Natural killer cell (primary cell): ENCODE data around the gene AGBL4. TPM values are rescaled to one million over a fixed set of nuclear protein-coding genes. Genes with fewer than 3 reads are reported as not detected.

Experiments
- ATAC-seq, 3 donors: fragments of 150-1000 bp in 2 of 3; fragments of 200-7000 bp in 1 of 3; cut with Tn5 transposase; 1 replicate in 1 of 3; 2 replicates in 2 of 3; pipeline ENCODE4 v1.10.0; 2021; ENCODE audit warnings: mild to moderate bottlenecking in 2 of 3, moderate library complexity in 2 of 3
- DNase-seq, 2 donors: peaks; one replicate each; pipeline versions ENCODE4 v3.0.0 to v3.0.0-alpha.2; 2013 to 2021; ENCODE audit warnings: mixed read lengths in 1 of 2
- H3K27ac ChIP-seq: one replicate; pipeline ENCODE4 v1.5.1; 2013; ENCODE audit warnings: mild to moderate bottlenecking, low read length
- H3K27me3 ChIP-seq: one replicate; pipeline ENCODE4 v1.6.1; 2013; ENCODE audit warnings: low read length; ENCODE audit not compliant: control insufficient read depth, insufficient read depth
- H3K36me3 ChIP-seq: one replicate; pipeline ENCODE4 v1.6.1; 2013; ENCODE audit warnings: low read length; ENCODE audit not compliant: control insufficient read depth, insufficient read depth
- H3K4me1 ChIP-seq: one replicate; pipeline ENCODE4 v1.6.1; 2013; ENCODE audit warnings: low read length; ENCODE audit not compliant: control insufficient read depth, insufficient read depth
- H3K4me3 ChIP-seq: one replicate; pipeline ENCODE4 v1.5.1; 2013; ENCODE audit warnings: low read length
- H3K9me3 ChIP-seq: one replicate; pipeline ENCODE4 v1.6.1; 2013; ENCODE audit warnings: low read length; ENCODE audit not compliant: control insufficient read depth, insufficient read depth
- H3K27ac Mint-ChIP-seq, 2 donors: one replicate each; pipeline ENCODE4 v1.8.0; 2022; ENCODE audit warnings: mild to moderate bottlenecking in 2 of 2, mixed read lengths in 2 of 2, moderate library complexity in 1 of 2
- H3K27me3 Mint-ChIP-seq, 2 donors: one replicate each; pipeline ENCODE4 v1.8.0; 2022; ENCODE audit warnings: low read depth in 2 of 2, mixed read lengths in 2 of 2
- H3K36me3 Mint-ChIP-seq: one replicate; pipeline ENCODE4 v1.8.0; 2022; ENCODE audit warnings: mixed read lengths
- H3K4me1 Mint-ChIP-seq, 2 donors: one replicate each; pipeline ENCODE4 v1.8.0; 2022; ENCODE audit warnings: mixed read lengths in 2 of 2
- H3K4me3 Mint-ChIP-seq: one replicate; pipeline ENCODE4 v1.8.0; 2022; ENCODE audit warnings: mild to moderate bottlenecking, moderate library complexity, mixed read lengths
- H3K9me3 Mint-ChIP-seq, 2 donors: one replicate each; pipeline ENCODE4 v1.8.0; 2022; ENCODE audit warnings: mixed read lengths in 2 of 2
- WGBS: methylation state at CpG from one replicate; pipeline ENCODE4 v1.1.7; 2013; ENCODE audit warnings: missing lambda C conversion rate; ENCODE audit not compliant: insufficient coverage; 5-methylcytosine and 5-hydroxymethylcytosine counted together
- intact Hi-C: fragments of 100-400 bp; cut with micrococcal nuclease; formaldehyde crosslinking; loops from one replicate; pipeline ENCODE4 v1.14.2; 2022
- total RNA-seq, 4 donors: library from RNA; stranded (reverse); fragments of 120-200 nt in 1 of 4; gene quantifications; one replicate each; pipeline versions ENCODE4 v1.2.3 to v1.2.4, GENCODE V29; 2013 to 2022
- TF ChIP-seq, protein P1 (sequence below): fragments of 200-600 bp; IDR thresholded peaks from one replicate; pipeline ENCODE4 v1.8.0; 2022; ENCODE audit warnings: antibody characterized with exemption

The AGBL4 gene
- total RNA-seq, 3 donors from 2014 or later (not counting 1 experiment from before 2014, with no cell fraction given) = not detected

DNA sequence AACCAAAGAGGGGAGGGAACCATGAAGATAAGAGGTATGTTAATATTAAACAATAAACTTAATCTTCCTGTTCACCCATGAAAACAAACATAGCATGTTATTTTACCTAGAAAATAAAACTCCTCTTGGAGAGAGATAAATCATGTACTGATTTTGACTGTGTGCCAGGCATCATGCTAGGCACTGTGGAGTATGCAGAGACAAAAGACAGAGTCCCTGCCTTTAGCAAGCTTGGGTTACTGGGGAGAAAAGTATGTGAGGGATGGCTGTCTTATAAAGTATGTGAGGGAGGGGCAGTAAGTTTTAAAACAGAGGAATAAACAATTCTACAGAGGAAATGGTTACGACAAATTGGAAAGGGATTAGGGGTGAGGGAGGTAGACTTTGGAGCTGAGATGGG, 1117.6 kb downstream of the AGBL4 start:
- no peak overlapping the region for H3K27ac Mint-ChIP-seq
- Histone ChIP-seq H3K9me3 (no peaks in the 10 kb centered on the region), H3K4me1 (no peaks in the 10 kb centered on the region), H3K36me3 (no peaks in the 10 kb centered on the region), H3K27ac (no peak overlapping the region), H3K4me3 (no peak overlapping the region), H3K27me3 (no peaks in the 10 kb centered on the region)
- no peak overlapping the region for H3K4me3 Mint-ChIP-seq
- no peak for ATAC-seq
- TF ChIP-seq, protein P1, sequence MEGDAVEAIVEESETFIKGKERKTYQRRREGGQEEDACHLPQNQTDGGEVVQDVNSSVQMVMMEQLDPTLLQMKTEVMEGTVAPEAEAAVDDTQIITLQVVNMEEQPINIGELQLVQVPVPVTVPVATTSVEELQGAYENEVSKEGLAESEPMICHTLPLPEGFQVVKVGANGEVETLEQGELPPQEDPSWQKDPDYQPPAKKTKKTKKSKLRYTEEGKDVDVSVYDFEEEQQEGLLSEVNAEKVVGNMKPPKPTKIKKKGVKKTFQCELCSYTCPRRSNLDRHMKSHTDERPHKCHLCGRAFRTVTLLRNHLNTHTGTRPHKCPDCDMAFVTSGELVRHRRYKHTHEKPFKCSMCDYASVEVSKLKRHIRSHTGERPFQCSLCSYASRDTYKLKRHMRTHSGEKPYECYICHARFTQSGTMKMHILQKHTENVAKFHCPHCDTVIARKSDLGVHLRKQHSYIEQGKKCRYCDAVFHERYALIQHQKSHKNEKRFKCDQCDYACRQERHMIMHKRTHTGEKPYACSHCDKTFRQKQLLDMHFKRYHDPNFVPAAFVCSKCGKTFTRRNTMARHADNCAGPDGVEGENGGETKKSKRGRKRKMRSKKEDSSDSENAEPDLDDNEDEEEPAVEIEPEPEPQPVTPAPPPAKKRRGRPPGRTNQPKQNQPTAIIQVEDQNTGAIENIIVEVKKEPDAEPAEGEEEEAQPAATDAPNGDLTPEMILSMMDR = no peak
- no peaks in the 10 kb centered on the region for H3K9me3 Mint-ChIP-seq
- intact Hi-C loops = no loop called here
- 89% methylated on average over 1 of the region's 1 CpG for WGBS
- H3K27me3 Mint-ChIP-seq = peaks cover 2 to 8% of the 10 kb centered on the region in 2 donors
- H3K4me1 Mint-ChIP-seq = no peaks in the 10 kb centered on the region
- no peak for DNase-seq
- H3K36me3 Mint-ChIP-seq = no peaks in the 10 kb centered on the region

DNA sequence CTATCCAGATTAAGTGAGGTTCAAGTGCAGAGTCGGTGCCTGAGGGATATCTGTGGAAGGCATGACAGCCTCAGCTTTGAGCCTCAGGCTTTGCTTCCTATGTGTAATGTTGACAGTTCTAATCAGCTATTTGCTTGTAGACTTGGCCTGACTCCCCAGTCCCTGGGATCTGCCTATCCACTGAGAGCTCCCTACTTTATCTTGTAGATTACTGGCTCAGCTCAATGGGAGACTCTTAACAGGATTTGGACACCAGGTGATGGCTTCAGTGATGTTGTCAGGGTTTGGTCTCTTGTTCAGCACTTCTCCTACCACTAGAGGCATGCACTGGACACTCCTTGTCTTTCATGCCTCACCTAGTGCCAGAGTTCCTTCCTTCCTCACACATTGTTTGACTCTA, 1120.5 kb downstream of the AGBL4 start:
- no peaks in the 10 kb centered on the region for H3K9me3 ChIP-seq
- no peaks in the 10 kb centered on the region for H3K4me1 Mint-ChIP-seq
- intact Hi-C loops = no loop called here
- H3K36me3 Mint-ChIP-seq = no peaks in the 10 kb centered on the region
- WGBS = 76% methylated on average over 1 of the region's 1 CpG
- H3K9me3 Mint-ChIP-seq = no peaks in the 10 kb centered on the region
- H3K4me3 ChIP-seq = no peak overlapping the region
- ATAC-seq = no peak
- TF ChIP-seq, protein P1 = no peak
- DNase-seq = no peak
- H3K27ac ChIP-seq = no peak overlapping the region
- H3K4me1 ChIP-seq = no peaks in the 10 kb centered on the region
- no peak overlapping the region for H3K27ac Mint-ChIP-seq
- H3K27me3 Mint-ChIP-seq = peaks cover 5 to 8% of the 10 kb centered on the region in 2 donors
- H3K4me3 Mint-ChIP-seq = no peak overlapping the region
- peaks cover 4% of the 10 kb centered on the region for H3K27me3 ChIP-seq
- H3K36me3 ChIP-seq = no peaks in the 10 kb centered on the region

DNA sequence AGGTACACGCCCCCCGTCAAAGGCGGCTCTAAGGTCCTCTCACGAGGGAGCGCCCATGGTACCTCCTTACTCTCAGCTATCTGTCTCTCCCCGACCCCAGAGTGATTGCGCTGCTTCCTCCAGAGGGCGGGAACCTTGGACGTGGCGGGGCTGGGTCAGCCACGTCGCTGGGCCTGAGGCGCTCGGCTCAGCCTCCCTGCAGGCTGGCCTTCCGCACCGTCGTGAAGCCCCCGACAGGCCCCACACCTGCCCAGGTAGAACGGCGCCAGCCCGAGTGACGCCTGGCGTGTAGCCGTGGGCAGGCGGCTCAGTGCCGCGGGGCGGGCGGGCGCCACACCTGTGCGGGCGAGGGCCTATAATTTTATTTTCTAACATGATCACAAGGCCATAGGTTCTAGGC, 1124.9 kb downstream of the AGBL4 start:
- Mint-ChIP-seq H3K36me3 (no peaks in the 10 kb centered on the region), H3K4me1 (no peaks in the 10 kb centered on the region), H3K9me3 (no peaks in the 10 kb centered on the region), H3K27me3 (peaks cover 0 to 5% of the 10 kb centered on the region in 2 donors), H3K27ac (no peak overlapping the region), H3K4me3 (no peak overlapping the region)
- H3K4me3 ChIP-seq = no peak overlapping the region
- no peak for DNase-seq
- no peak overlapping the region for H3K27ac ChIP-seq
- WGBS = 89% methylated on average over 32 of the region's 32 CpGs
- TF ChIP-seq, protein P1 = no peak
- peak in 1 of 3 donors; percentile 36 for ATAC-seq
- peaks cover 4% of the 10 kb centered on the region for H3K27me3 ChIP-seq
- no peaks in the 10 kb centered on the region for H3K4me1 ChIP-seq
- H3K9me3 ChIP-seq = no peaks in the 10 kb centered on the region
- intact Hi-C loops = no loop called here
- no peaks in the 10 kb centered on the region for H3K36me3 ChIP-seq

DNA sequence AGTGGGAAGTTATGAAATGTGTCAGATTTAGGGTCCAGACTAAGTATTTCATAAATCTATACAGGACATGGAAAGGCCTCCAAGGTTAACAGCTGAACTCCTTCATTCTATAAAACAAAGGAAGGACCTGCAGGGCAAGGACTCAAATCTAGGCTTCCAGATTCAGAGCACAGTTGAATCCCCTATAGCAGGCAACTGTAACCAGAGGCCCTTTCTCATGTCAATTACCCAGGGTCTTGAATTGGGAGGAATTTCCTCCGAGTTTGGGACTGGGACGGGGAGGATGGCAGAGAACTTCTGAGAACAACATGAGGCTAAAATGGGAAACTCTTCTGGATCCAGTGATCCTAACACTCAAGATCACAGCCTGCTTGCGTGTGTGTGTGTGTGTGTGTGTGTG, 1134.1 kb downstream of the AGBL4 start:
- no peaks in the 10 kb centered on the region for H3K4me1 Mint-ChIP-seq
- intact Hi-C loops = no loop called here
- H3K27me3 Mint-ChIP-seq = peaks cover 2 to 3% of the 10 kb centered on the region in 2 donors
- no peaks in the 10 kb centered on the region for H3K27me3 ChIP-seq
- no peak overlapping the region for H3K27ac ChIP-seq
- no peaks in the 10 kb centered on the region for H3K4me1 ChIP-seq
- no peaks in the 10 kb centered on the region for H3K9me3 ChIP-seq
- peaks cover 0 to 4% of the 10 kb centered on the region in 2 donors for H3K9me3 Mint-ChIP-seq
- H3K27ac Mint-ChIP-seq = no peak overlapping the region
- TF ChIP-seq, protein P1 = no peak
- H3K36me3 ChIP-seq = no peaks in the 10 kb centered on the region
- no peak overlapping the region for H3K4me3 ChIP-seq
- H3K36me3 Mint-ChIP-seq = no peaks in the 10 kb centered on the region
- DNase-seq (no peak), ATAC-seq (no peak)
- H3K4me3 Mint-ChIP-seq = no peak overlapping the region
- 77% methylated on average over 3 of the region's 3 CpGs for WGBS
